Smooth muscle cell (in vitro differentiated cells): ENCODE data around the gene GNAI1. TPM values are rescaled to one million over a fixed set of nuclear protein-coding genes. Genes with fewer than 3 reads are reported as not detected.

Experiments
- DNase-seq: peaks from one replicate; lab custom pipeline; 2025; ENCODE audit not compliant: unreplicated experiment; lab: John Stamatoyannopoulos, UW
- H2AFZ ChIP-seq: fragments of 200-600 bp; sonication (generic); 2 replicates; pipeline ENCODE4 v1.6.0; 2016; ENCODE audit warnings: antibody characterized with exemption, low read depth, mild to moderate bottlenecking
- H3F3A ChIP-seq: fragments of 200-600 bp; sonication (generic); 2 replicates; pipeline ENCODE4 v1.6.0; 2017; ENCODE audit warnings: antibody characterized with exemption, low read depth
- H3K27ac ChIP-seq: fragments of 200-600 bp; sonication (generic); 2 replicates; pipeline ENCODE4 v1.5.1; 2016; ENCODE audit warnings: low read depth, mild to moderate bottlenecking
- H3K27me3 ChIP-seq: fragments of 200-600 bp; sonication (generic); 2 replicates; pipeline ENCODE4 v1.6.1; 2016; ENCODE audit warnings: low read depth, mild to moderate bottlenecking
- H3K36me3 ChIP-seq: fragments of 200-600 bp; sonication (generic); 2 replicates; pipeline ENCODE4 v1.5.1; 2016; ENCODE audit warnings: low read depth
- H3K4me1 ChIP-seq: fragments of 200-600 bp; sonication (generic); 2 replicates; pipeline ENCODE4 v1.5.1; 2016; ENCODE audit warnings: low read depth
- H3K4me2 ChIP-seq: fragments of 200-600 bp; sonication (generic); 2 replicates; pipeline ENCODE4 v1.6.0; 2016; ENCODE audit warnings: mild to moderate bottlenecking
- H3K4me3 ChIP-seq: fragments of 200-600 bp; sonication (generic); 2 replicates; pipeline ENCODE4 v1.5.1; 2016; ENCODE audit warnings: mild to moderate bottlenecking
- H3K79me2 ChIP-seq: fragments of 200-600 bp; sonication (generic); 2 replicates; pipeline ENCODE4 v1.6.0; 2016; ENCODE audit warnings: low read depth, mild to moderate bottlenecking
- H3K9ac ChIP-seq: fragments of 200-600 bp; sonication (generic); 2 replicates; pipeline ENCODE4 v1.6.0; 2016; ENCODE audit warnings: low read depth
- H3K9me3 ChIP-seq: fragments of 200-600 bp; sonication (generic); replicated peaks from 2 replicates; pipeline ENCODE4 v1.5.1; 2016; ENCODE audit warnings: low read depth
- H4K20me1 ChIP-seq: fragments of 200-600 bp; sonication (generic); 2 replicates; pipeline ENCODE4 v1.6.0; 2016; ENCODE audit warnings: low read depth
- WGBS: methylation state at CpG from one replicate; pipeline ENCODE4 v1.1.7; 2016; ENCODE audit warnings: low lambda C conversion rate; 5-methylcytosine and 5-hydroxymethylcytosine counted together
- polyA plus RNA-seq: library from polyadenylated mRNA; unstranded; fragments of >200 nt; fragmentation: Nextera tagmentation; extraction: Ambion mirVana; gene quantifications from 2 replicates; pipeline ENCODE4 v1.2.1, GENCODE V29; 2016
- total RNA-seq: library from RNA; depleted of rRNA; stranded (reverse); fragments of >200 nt; gene quantifications from 2 replicates; pipeline ENCODE4 v1.2.3, GENCODE V29; 2014
- TF ChIP-seq, protein P1 (sequence below): fragments of 200-600 bp; sonication (generic); IDR thresholded peaks from 2 replicates; pipeline ENCODE4 v1.5.1; 2017; ENCODE audit warnings: borderline replicate concordance, mild to moderate bottlenecking, antibody characterized with exemption; ENCODE audit not compliant: insufficient read depth, poor library complexity, severe bottlenecking

The GNAI1 gene
- total and polyA plus RNA-seq, 2 experiments from 2014 or later, result 204 to 223 TPM

DNA sequence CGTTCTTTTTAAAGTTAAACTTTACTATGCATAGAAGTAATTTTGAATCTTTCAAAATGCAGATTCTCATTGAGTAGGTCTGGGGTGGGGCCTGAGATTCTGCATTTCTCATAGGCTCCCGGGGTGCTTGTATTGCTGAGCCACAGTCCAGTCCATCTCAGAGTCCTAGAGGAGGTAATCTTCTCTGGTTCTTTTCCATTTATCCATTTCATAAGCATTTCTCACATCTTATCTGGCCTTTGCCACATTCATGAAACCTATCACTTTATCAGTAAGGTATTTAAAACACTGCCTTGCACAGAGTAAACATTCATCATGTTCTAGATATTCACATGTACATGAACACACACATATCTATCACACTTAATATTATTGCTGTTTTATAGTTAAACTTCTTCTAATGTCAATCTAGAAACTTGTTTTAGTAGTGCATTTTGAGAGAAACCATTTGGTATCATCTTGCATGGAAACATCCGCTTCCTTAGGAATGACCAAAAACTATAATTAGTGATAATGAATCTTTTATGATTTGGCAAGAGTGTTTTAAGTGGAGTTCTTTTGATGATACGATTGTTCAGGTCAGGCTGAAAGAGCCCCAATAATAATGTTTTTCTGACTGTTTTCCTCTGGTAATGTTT lies 12.0 kb downstream of the GNAI1 start:
- Histone ChIP-seq H3K36me3 (no peaks in the 10 kb centered on the region), H3F3A (peaks cover 32% of the 10 kb centered on the region), H4K20me1 (peaks cover 100% of the 10 kb centered on the region), H2AFZ (no peak overlapping the region), H3K4me3 (peak overlapping the region; percentile 1), H3K27me3 (no peaks in the 10 kb centered on the region), H3K79me2 (peaks cover 99% of the 10 kb centered on the region), H3K9me3 (no peaks in the 10 kb centered on the region), H3K9ac (peak overlapping the region; percentile 40), H3K4me1 (peaks cover 69% of the 10 kb centered on the region), H3K27ac (peak overlapping the region; percentile 86), H3K4me2 (peak overlapping the region; percentile 76)
- TF ChIP-seq, protein P1, sequence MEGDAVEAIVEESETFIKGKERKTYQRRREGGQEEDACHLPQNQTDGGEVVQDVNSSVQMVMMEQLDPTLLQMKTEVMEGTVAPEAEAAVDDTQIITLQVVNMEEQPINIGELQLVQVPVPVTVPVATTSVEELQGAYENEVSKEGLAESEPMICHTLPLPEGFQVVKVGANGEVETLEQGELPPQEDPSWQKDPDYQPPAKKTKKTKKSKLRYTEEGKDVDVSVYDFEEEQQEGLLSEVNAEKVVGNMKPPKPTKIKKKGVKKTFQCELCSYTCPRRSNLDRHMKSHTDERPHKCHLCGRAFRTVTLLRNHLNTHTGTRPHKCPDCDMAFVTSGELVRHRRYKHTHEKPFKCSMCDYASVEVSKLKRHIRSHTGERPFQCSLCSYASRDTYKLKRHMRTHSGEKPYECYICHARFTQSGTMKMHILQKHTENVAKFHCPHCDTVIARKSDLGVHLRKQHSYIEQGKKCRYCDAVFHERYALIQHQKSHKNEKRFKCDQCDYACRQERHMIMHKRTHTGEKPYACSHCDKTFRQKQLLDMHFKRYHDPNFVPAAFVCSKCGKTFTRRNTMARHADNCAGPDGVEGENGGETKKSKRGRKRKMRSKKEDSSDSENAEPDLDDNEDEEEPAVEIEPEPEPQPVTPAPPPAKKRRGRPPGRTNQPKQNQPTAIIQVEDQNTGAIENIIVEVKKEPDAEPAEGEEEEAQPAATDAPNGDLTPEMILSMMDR, result no peak
- 66% methylated on average over 4 of the region's 4 CpGs for WGBS
- DNase-seq, result no peak

DNA sequence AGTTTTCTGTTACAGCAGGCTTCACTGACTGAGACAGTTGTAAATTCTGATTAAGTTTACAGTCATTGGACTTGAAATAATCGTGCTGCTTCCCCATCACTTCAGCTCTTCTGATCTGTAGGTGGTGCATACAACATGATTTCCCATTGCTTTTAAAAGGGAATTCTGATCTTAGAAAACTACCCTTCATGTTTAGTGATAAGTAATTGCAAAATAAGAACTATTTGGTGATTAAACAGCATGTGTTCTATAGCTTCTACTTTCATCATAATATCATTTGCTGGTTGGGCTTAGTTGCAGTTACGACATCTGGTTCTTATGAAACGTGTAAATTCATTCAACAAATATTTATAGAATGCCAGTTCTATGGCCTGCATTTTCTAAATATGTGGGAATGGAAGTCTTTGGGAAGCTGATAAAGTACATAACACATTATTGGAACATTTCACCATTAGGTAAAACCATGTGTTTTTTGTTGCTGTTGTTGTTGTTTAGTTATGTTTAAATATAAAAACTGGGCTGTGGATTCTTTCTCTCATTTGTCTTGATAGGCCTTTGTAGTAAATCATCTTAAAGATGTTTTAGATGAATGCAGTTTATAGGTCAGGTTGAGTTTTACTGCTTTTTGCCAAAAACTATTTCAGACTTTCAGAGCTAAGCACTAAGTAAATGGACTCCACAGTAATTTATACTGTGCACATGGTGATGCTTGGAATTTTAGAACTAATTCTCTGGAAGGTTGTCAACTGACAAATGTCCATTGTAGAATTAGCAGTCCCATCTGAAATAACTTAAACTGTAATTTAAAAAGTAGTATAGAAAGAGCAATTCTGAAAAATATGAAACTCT lies 13.1 kb downstream of the GNAI1 start:
- Histone ChIP-seq H4K20me1 (peaks cover 100% of the 10 kb centered on the region), H3K27ac (peak overlapping the region; percentile 86), H3K4me3 (peak overlapping the region; percentile 6), H3K36me3 (no peaks in the 10 kb centered on the region), H3K4me2 (peak overlapping the region; percentile 76), H3K79me2 (peaks cover 99% of the 10 kb centered on the region), H3K9me3 (no peaks in the 10 kb centered on the region), H3K9ac (peak overlapping the region; percentile 30), H2AFZ (no peak overlapping the region), H3F3A (peaks cover 33% of the 10 kb centered on the region), H3K4me1 (peaks cover 71% of the 10 kb centered on the region), H3K27me3 (no peaks in the 10 kb centered on the region)
- no peak for DNase-seq
- 14% methylated on average over 3 of the region's 3 CpGs for WGBS
- TF ChIP-seq, protein P1, result no peak

DNA sequence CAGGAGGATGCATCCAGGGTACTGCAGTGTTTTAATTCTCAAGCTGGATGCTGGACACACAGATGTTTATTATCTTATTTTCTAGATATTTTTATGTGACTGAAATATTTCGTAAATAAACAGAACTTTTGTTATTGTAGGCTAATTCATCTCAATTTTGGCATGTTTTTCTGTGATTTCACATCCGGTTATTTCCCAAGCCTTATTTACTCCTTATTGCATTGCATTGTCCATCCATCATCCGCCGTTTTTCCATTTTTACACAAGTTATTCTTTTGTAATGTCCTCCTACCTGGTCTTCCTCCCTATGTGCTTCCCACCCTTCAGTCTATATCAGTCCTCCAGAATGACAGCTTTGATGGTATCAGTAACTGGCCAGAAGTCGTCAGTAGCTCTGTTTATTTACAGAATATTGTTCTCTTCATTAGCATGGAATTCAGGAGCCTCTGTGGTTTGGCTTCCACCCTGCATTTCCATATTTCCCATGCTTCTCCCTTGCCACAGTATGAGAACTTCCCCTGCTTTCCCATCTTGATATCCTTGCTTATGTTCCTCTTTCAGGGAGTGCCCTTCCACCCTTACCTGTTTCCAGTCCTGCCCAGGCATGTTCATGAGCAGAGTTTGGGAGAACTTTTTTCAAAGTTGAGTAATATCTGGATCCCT lies 16.1 kb downstream of the GNAI1 start:
- H3K4me1 ChIP-seq, result peaks cover 60% of the 10 kb centered on the region
- DNase-seq, result no peak
- peak overlapping the region; percentile 90 for H3K27ac ChIP-seq
- peaks cover 27% of the 10 kb centered on the region for H3F3A ChIP-seq
- H3K79me2 ChIP-seq, result peaks cover 99% of the 10 kb centered on the region
- H3K4me2 ChIP-seq, result peak overlapping the region; percentile 60
- H3K36me3 ChIP-seq, result no peaks in the 10 kb centered on the region
- 76% methylated on average over 5 of the region's 5 CpGs for WGBS
- H3K4me3 ChIP-seq, result no peak overlapping the region
- no peaks in the 10 kb centered on the region for H3K9me3 ChIP-seq
- peaks cover 100% of the 10 kb centered on the region for H4K20me1 ChIP-seq
- peak overlapping the region; percentile 63 for H3K9ac ChIP-seq
- H3K27me3 ChIP-seq, result no peaks in the 10 kb centered on the region
- TF ChIP-seq, protein P1, result no peak
- H2AFZ ChIP-seq, result no peak overlapping the region
